Stimulated activated effector memory CD8-positive, alpha-beta T cell treated with anti-CD3 and anti-CD28 coated beads, Interleukin-12 subunit alpha, Interleukin-12 subunit beta, amount 100 ng/mL, for 72 hours (primary cell): ENCODE results near the gene GTF2F2.
A peak's percentile ranks its signal among the peaks of the same experiment; 100 is the strongest.

Source experiments
- ATAC-seq: fragments of 150-1000 bp; cut with Tn5 transposase; 2 replicates; pipeline ENCODE4 v1.10.0; 2021
- DNase-seq, 2 donors: peaks; one replicate each; pipeline ENCODE4 v3.0.0; 2021 to 2022; ENCODE audit warnings: low spot score in 2 of 2
- H3K27ac Mint-ChIP-seq: one replicate; pipeline ENCODE4 v1.8.0; 2022; ENCODE audit warnings: mild to moderate bottlenecking, mixed read lengths
- H3K36me3 Mint-ChIP-seq: one replicate; pipeline ENCODE4 v1.8.0; 2022; ENCODE audit warnings: mild to moderate bottlenecking, mixed read lengths
- H3K4me1 Mint-ChIP-seq: one replicate; pipeline ENCODE4 v1.8.0; 2022; ENCODE audit warnings: mixed read lengths
- H3K4me3 Mint-ChIP-seq: one replicate; pipeline ENCODE4 v1.8.0; 2022; ENCODE audit warnings: mild to moderate bottlenecking, mixed read lengths
- H3K9me3 Mint-ChIP-seq: one replicate; pipeline ENCODE4 v1.8.0; 2022; ENCODE audit warnings: mixed read lengths

Gene GTF2F2

DNA sequence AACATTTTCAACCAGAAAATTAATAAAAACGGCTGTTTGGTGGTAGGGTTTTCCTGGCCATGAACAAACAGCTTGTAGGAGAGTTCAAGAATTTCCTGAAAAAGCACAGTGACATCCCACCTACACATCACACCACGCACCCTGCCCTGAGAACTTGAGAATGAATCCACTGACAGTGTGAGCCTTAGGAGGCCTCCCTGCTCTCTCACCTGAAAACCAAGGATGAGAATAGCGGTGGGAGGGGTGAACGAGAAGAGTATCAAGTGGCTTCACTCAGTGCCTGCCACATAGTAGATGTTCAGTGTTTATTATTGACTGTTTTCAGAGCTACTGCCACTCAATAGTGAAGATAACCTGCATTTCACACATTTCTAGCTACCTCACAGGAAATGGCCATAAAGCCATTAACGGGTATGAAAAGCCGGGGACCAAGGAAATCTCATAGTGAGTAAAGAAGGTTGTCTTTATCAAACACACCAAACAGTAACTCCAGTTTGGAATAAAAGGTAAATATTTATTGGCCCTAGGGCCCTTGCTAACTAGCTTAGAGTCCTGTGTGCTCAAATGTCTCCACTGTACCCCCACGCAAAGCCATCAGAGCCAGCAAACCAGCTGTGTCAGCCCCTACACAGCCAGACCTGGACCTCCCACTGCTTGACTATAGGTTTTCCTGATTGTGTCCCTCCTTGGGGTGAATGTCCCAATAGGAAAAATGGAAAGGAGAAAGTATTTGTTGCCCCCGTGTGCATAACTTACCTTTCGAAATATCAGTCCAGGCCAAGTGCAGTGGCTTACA lies 180.1 kb downstream of the GTF2F2 start:
- Mint-ChIP-seq H3K9me3 (no peaks in the 10 kb centered on the region), H3K36me3 (peaks cover 4% of the 10 kb centered on the region), H3K27ac (no peak overlapping the region), H3K4me3 (no peak overlapping the region), H3K4me1 (peaks cover 44% of the 10 kb centered on the region)
- DNase-seq, result no peak
- ATAC-seq, result no peak

DNA sequence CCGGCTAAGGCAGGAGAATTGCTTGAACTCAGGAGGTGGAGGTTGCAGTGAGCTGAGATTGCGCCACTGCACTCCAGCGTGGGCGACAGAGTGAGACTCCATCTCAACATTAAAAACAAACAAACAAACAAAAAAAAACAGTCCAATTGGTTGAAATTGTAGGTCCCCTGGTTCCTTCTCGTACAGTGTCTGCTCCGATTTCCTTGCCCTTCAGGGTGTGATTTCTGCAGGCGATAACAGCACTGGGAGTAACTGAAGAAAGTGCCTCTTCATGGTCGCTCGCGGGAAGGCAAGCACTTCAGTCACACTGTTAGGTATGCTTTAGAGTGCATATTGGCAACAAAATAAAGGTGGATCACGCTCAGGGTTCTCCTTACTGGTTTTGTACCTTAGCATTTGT lies 181.0 kb downstream of the GTF2F2 start:
- H3K9me3 Mint-ChIP-seq, result no peaks in the 10 kb centered on the region
- no peak overlapping the region for H3K27ac Mint-ChIP-seq
- ATAC-seq (no peak), DNase-seq (no peak)
- H3K4me3 Mint-ChIP-seq, result no peak overlapping the region
- peaks cover 36% of the 10 kb centered on the region for H3K4me1 Mint-ChIP-seq
- H3K36me3 Mint-ChIP-seq, result peaks cover 4% of the 10 kb centered on the region

DNA sequence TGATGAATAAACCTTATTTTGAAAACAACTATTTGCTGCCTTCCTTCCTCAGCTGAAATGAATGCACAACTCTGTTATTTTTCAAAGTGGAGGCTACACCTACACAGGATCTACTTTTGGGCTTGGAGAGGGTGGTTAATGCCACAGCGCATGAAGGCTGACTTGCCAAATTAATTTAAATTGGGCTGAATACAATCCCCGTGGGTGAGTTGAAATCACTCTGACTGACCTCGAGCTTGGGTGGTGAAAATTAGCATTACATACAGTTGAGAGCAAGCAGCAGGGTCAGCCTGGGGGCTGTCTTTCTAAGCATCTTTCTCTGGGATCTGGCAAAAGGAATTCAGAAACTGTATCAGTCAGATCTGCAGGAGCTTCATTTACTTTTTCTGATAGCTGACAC lies 182.2 kb downstream of the GTF2F2 start:
- Mint-ChIP-seq H3K4me1 (peaks cover 25% of the 10 kb centered on the region), H3K36me3 (no peaks in the 10 kb centered on the region), H3K9me3 (no peaks in the 10 kb centered on the region), H3K4me3 (no peak overlapping the region), H3K27ac (no peak overlapping the region)
- ATAC-seq (no peak), DNase-seq (no peak)

DNA sequence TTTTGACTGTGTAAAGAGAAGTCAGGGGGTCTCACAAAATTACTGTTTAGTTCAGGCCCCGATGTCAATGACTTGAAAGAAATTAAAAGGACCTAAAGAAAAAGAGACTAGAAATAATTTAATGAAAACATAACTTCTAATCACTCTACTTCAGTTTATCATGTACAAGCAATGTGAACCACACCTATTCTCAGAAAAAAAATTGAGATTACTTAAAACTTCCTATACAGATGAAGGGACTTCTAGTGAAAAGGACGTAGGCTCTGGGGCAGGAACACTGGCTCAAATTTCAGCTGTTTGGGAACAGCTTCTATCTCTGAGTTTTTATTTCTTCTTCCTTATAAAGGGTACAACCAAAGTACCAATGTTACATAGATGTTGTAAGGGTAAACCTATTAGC lies 182.7 kb downstream of the GTF2F2 start:
- DNase-seq (no peak), ATAC-seq (no peak)
- Mint-ChIP-seq H3K36me3 (no peaks in the 10 kb centered on the region), H3K27ac (no peak overlapping the region), H3K4me1 (peaks cover 20% of the 10 kb centered on the region), H3K9me3 (no peaks in the 10 kb centered on the region), H3K4me3 (no peak overlapping the region)

GRCh38 chr13:45303866-45304265 lies 183.6 kb downstream of the GTF2F2 start:
- Mint-ChIP-seq H3K27ac (no peak overlapping the region), H3K9me3 (no peaks in the 10 kb centered on the region), H3K4me3 (no peak overlapping the region), H3K36me3 (no peaks in the 10 kb centered on the region), H3K4me1 (peaks cover 13% of the 10 kb centered on the region)
- ATAC-seq (no peak), DNase-seq (no peak)

GRCh38 chr13:45305079-45305478 lies 184.8 kb downstream of the GTF2F2 start:
- no peak overlapping the region for H3K4me3 Mint-ChIP-seq

DNA sequence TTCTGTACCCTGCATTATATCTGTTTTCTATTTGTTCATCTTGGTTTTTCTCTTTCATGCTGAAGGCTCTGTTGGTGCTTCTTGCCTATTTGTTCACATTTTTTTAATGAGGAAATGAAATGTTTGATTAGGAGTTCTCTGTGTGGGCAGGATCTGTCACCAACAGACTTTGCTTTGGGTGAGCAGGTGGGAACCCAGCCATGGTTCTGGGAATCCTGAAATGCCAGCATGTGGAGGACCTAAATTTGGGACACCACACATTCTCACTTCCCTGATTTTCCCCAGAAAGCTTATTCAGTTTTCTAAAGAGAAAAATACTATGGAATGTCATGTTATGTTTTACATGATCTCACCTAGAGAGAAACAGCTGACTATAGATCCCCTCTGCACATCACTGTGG lies 186.7 kb downstream of the GTF2F2 start:
- ATAC-seq (no peak), DNase-seq (no peak)
- H3K4me1 Mint-ChIP-seq, result peaks cover 21% of the 10 kb centered on the region
- H3K4me3 Mint-ChIP-seq, result no peak overlapping the region
- peaks cover 5% of the 10 kb centered on the region for H3K36me3 Mint-ChIP-seq
- H3K27ac Mint-ChIP-seq, result no peak overlapping the region
- H3K9me3 Mint-ChIP-seq, result no peaks in the 10 kb centered on the region

More at GRCh38 chr13:45305079-45305478, 184.8 kb downstream of the GTF2F2 start:
- Mint-ChIP-seq H3K9me3 (no peaks in the 10 kb centered on the region), H3K4me1 (peaks cover 11% of the 10 kb centered on the region), H3K36me3 (no peaks in the 10 kb centered on the region), H3K27ac (no peak overlapping the region)
- ATAC-seq (no peak), DNase-seq (no peak)

DNA sequence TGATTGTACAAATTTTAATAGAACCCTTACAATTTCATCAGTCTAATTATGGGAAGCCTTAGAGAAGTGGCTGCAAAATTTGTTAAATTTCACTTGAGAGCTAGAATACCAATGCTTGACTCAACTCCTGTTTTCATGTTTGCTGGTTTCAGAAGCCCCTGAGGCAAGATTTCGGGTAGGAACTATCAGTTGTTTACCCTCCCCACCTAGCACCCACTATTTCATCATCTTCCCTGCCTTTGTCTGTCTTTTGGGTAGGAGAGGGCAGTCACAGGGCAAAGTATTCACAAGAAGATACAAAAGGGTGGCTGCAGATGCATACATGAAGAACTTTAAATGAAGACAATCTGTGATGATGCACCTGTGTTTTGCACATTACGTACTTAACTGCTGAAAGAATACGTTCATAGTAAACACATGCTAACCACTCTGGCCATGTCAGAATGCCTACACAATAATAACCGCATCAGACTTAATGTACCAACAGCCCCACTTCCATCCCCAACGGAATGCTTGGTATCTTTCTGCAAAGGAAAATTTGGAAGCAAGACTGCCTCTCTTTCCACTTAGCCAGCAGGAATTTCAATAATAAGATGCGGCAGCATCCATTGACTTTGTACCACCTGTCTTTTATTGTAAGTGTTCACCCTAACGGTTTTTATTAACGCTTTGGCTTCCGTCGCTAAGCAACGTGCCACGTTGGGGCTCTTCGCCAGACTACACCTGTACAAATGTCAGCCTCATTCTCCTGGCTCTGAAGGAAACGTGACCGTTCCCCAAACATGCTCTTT lies 190.2 kb downstream of the GTF2F2 start:
- H3K4me3 Mint-ChIP-seq, result peak overlapping the region; percentile 77
- DNase-seq (no peak), ATAC-seq (no peak)
- peaks cover 5% of the 10 kb centered on the region for H3K36me3 Mint-ChIP-seq
- peaks cover 21% of the 10 kb centered on the region for H3K4me1 Mint-ChIP-seq
- H3K9me3 Mint-ChIP-seq, result no peaks in the 10 kb centered on the region
- H3K27ac Mint-ChIP-seq, result peak overlapping the region; percentile 60

GRCh38 chr13:45314822-45315221 lies 194.5 kb downstream of the GTF2F2 start:
- DNase-seq (no peak), ATAC-seq (no peak)
- H3K36me3 Mint-ChIP-seq, result peaks cover 5% of the 10 kb centered on the region
- no peaks in the 10 kb centered on the region for H3K9me3 Mint-ChIP-seq
- no peak overlapping the region for H3K4me3 Mint-ChIP-seq
- H3K27ac Mint-ChIP-seq, result peak overlapping the region; percentile 73
- peaks cover 19% of the 10 kb centered on the region for H3K4me1 Mint-ChIP-seq

- Mint-ChIP-seq H3K4me3 (no peak overlapping the region), H3K36me3 (peaks cover 5% of the 10 kb centered on the region), H3K4me1 (peaks cover 19% of the 10 kb centered on the region), H3K9me3 (no peaks in the 10 kb centered on the region), H3K27ac (no peak overlapping the region)
- ATAC-seq (no peak), DNase-seq (no peak)
These were observed 195.3 kb downstream of the GTF2F2 start for GRCh38 chr13:45315520-45316167.

DNA sequence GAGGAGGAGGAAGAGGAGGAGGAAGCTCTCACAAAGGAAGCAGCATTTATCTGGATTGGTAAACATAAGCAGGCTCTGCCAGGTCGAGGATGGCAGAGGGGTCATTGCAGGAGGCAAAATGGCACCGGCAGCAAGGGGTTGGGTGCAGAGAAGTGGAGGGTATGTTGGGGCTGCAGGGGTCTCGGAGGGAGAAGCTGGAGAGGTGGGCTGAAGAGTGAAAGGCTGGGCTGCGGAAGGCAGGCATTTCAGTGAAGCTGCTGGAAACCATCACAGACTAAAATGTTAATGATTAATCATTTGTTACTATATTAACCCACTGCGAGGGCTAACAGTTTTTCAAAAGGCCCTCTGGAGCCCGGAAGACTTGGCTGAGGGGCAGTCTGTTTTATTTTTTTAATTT lies 196.0 kb downstream of the GTF2F2 start:
- Mint-ChIP-seq H3K36me3 (no peaks in the 10 kb centered on the region), H3K4me3 (no peak overlapping the region), H3K9me3 (no peaks in the 10 kb centered on the region), H3K27ac (no peak overlapping the region), H3K4me1 (peaks cover 12% of the 10 kb centered on the region)
- DNase-seq, result no peak
- ATAC-seq, result no peak

DNA sequence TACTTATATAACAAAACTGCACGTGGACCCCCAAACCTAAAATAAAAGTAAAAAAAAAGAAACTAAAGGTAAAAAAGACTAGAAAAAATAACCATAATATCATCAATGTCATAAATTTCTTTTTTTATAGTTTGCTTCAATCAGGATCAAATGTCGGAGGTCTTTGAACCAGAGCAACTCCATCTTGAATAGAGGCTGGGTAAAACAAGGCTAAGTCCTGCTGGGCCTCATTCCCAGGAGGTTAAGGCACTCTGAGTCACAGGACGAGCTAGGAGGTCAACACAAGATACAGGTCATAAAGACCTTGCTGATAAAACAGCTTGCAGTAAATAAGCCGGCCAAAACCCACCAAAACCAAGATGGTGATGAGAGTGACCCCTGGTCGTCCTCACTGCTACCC lies 196.7 kb downstream of the GTF2F2 start:
- DNase-seq (no peak), ATAC-seq (no peak)
- Mint-ChIP-seq H3K27ac (no peak overlapping the region), H3K9me3 (no peaks in the 10 kb centered on the region), H3K4me3 (no peak overlapping the region), H3K36me3 (no peaks in the 10 kb centered on the region), H3K4me1 (peaks cover 10% of the 10 kb centered on the region)

DNA sequence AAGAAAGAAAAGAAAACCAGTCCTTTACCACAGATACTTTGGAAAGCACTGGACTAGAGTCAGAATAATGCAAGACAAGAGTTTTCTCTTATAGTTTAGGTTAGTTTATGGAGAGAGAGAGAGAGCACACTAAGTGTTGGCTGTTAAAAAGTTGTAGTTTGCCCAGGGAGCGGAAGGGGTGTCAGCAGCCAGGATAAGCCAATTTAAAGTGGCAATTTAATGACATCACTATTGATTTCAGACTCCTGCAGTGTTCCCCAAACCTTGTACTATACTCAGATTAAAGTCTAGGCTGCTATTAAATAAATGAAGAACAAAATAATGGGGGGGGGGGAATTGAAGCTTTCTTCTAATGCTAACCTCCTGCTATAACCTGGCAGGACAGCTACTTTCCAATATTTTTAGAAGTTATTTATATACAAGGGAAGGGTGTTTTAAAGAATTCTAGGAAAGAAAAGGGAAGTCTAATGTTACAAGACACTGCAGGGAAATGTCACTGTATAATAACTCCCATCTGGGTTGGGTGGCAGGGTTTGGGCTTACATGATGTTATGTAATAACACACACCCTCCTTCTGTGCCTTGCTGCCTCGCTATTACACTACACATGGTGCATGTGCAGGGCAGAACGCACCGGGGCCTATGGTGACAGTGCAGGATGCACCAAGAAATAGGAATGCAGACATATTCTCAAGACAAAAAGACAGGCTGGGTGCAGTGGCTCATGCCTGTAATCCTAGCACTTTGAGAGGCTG lies 200.7 kb downstream of the GTF2F2 start:
- ATAC-seq (no peak), DNase-seq (no peak)
- Mint-ChIP-seq H3K36me3 (no peaks in the 10 kb centered on the region), H3K4me3 (no peak overlapping the region), H3K4me1 (peaks cover 10% of the 10 kb centered on the region), H3K9me3 (no peaks in the 10 kb centered on the region), H3K27ac (no peak overlapping the region)

DNA sequence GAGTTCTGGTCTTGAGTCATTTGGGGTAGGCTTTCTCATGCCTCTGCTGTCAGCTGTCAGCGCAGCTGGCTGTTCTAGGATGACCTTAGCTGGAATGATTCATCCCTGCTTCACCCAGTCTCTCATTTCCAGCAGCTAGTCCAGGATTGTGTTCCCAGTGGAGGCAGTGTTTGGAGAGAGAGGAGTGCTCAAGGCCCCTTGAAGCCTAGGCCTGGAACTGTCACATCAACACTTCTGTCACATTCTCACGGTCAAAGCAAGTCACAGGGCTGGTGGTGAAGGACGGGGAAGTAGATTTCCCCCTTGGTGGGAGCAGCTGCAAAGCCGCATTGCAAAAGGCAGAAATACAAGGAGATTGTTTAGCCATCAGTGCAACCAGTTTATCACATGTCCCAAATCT lies 205.5 kb downstream of the GTF2F2 start:
- Mint-ChIP-seq H3K9me3 (no peaks in the 10 kb centered on the region), H3K36me3 (no peaks in the 10 kb centered on the region), H3K4me1 (peaks cover 27% of the 10 kb centered on the region), H3K4me3 (no peak overlapping the region), H3K27ac (no peak overlapping the region)
- DNase-seq, result no peak
- peak; percentile 36 for ATAC-seq
